ENCODE measurements around the gene R3HDM2. TPM values are rescaled to one million over a fixed set of nuclear protein-coding genes. Genes with fewer than 3 reads are reported as not detected.

R3HDM2 gene
- total RNA-seq, 1 donor from 2014 or later, result 57.3 TPM

GRCh38 chr12:57352166-57352565, 78.7 kb downstream of the R3HDM2 start:
- no peaks in the 10 kb centered on the region for H3K27me3 Mint-ChIP-seq (ENCODE audit: low read depth)
- no peak for TF ChIP-seq CTCF (conservative IDR thresholded peaks at IDR 0.05)
- no peaks in the 10 kb centered on the region for H3K4me1 Mint-ChIP-seq
- DNase-seq (ENCODE audit: low read depth, low spot score), result no peak
- H3K4me3 Mint-ChIP-seq, result no peak overlapping the region
- H3K36me3 Mint-ChIP-seq (ENCODE audit: low read depth), result peaks cover 4% of the 10 kb centered on the region
- H3K27ac Mint-ChIP-seq (ENCODE audit: unreplicated experiment), result no peak overlapping the region
- H3K9me3 Mint-ChIP-seq, result no peaks in the 10 kb centered on the region

- H3K4me3 Mint-ChIP-seq, result no peak overlapping the region
- TF ChIP-seq CTCF (conservative IDR thresholded peaks at IDR 0.05), result no peak
- H3K27me3 Mint-ChIP-seq (ENCODE audit: low read depth), result no peaks in the 10 kb centered on the region
- H3K4me1 Mint-ChIP-seq, result peaks cover 7% of the 10 kb centered on the region
- no peak overlapping the region for H3K27ac Mint-ChIP-seq (ENCODE audit: unreplicated experiment)
- DNase-seq (ENCODE audit: low read depth, low spot score), result no peak
- H3K36me3 Mint-ChIP-seq (ENCODE audit: low read depth), result peaks cover 6% of the 10 kb centered on the region
- H3K9me3 Mint-ChIP-seq, result no peaks in the 10 kb centered on the region
Measured at GRCh38 chr12:57347284-57347683, 83.6 kb downstream of the R3HDM2 start.

DNA sequence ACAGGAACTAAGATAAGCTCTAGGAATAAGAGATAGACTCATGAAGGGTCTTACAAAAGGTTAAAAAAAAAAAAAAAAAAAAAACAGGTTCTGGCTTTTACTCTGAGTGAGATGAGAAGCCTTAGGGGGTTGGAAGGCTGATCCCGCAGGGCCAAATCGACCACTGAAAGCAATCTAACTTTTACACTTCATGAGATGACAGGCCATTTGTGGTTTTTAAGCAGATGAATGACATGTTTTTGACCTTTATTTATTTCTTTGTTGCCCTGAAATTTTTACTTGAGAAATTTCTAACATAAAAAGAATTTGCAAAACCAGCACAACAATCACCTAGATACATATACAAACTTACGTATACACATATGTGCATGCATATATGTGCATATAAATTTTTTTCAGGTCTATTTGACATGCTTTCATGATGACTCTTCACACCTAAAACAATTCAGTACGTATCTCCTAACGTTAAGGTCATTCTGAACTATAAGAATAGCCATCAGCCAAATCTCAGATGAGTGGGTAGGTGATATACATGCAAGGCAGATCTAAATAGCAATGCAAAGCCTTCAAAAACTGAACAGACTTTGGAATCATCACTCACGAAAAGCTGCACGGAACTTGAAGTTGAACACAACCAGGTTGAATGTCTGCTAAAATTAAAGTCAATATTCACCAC, 87.0 kb downstream of the R3HDM2 start:
- H3K4me1 Mint-ChIP-seq, result peaks cover 32% of the 10 kb centered on the region
- H3K27me3 Mint-ChIP-seq (ENCODE audit: low read depth), result no peaks in the 10 kb centered on the region
- peaks cover 6% of the 10 kb centered on the region for H3K36me3 Mint-ChIP-seq (ENCODE audit: low read depth)
- DNase-seq (ENCODE audit: low read depth, low spot score), result no peak
- H3K27ac Mint-ChIP-seq (ENCODE audit: unreplicated experiment), result no peak overlapping the region
- no peaks in the 10 kb centered on the region for H3K9me3 Mint-ChIP-seq
- no peak overlapping the region for H3K4me3 Mint-ChIP-seq
- no peak for TF ChIP-seq CTCF (conservative IDR thresholded peaks at IDR 0.05)

- peak; percentile 20 for DNase-seq (ENCODE audit: low read depth, low spot score)
- Mint-ChIP-seq H3K4me3 (no peak overlapping the region), H3K36me3 (ENCODE audit: low read depth) (peaks cover 10% of the 10 kb centered on the region), H3K4me1 (peaks cover 32% of the 10 kb centered on the region), H3K9me3 (no peaks in the 10 kb centered on the region), H3K27ac (ENCODE audit: unreplicated experiment) (no peak overlapping the region), H3K27me3 (ENCODE audit: low read depth) (no peaks in the 10 kb centered on the region)
- no peak for TF ChIP-seq CTCF (conservative IDR thresholded peaks at IDR 0.05)
Measured at GRCh38 chr12:57342207-57342691, 88.6 kb downstream of the R3HDM2 start.

- Mint-ChIP-seq H3K9me3 (peaks cover under 1% of the 10 kb centered on the region), H3K4me1 (peaks cover 32% of the 10 kb centered on the region), H3K27ac (ENCODE audit: unreplicated experiment) (no peak overlapping the region)
Measured at GRCh38 chr12:57341275-57341990, 89.4 kb downstream of the R3HDM2 start.

More at GRCh38 chr12:57341275-57341990, 89.4 kb downstream of the R3HDM2 start:
- H3K36me3 Mint-ChIP-seq (ENCODE audit: low read depth), result peaks cover 11% of the 10 kb centered on the region
- TF ChIP-seq CTCF (conservative IDR thresholded peaks at IDR 0.05), result no peak
- DNase-seq (ENCODE audit: low read depth, low spot score), result no peak
- no peak overlapping the region for H3K4me3 Mint-ChIP-seq
- no peaks in the 10 kb centered on the region for H3K27me3 Mint-ChIP-seq (ENCODE audit: low read depth)
